ENCODE data around the gene C7orf57.
"Not testable (repeated sequence)": the region's sequence is repeated elsewhere in the genome, so short reads cannot be mapped to it uniquely, and the experiment has no call there.

Gene C7orf57

GRCh38 chr7:48035301-48035966, at the start of gene C7orf57:
Gene C7orf57, plus strand, starts transcription at chr7:48035543. Its CDS starts 766 bp downstream, at chr7:48036309.
- DNase-seq: peak; percentile 74

- DNase-seq: no peak
Measured at GRCh38 chr7:47988496-47989386, 46.6 kb upstream of the C7orf57 start.

GRCh38 chr7:47989607-47990400, 45.5 kb upstream of the C7orf57 start:
- not testable (repeated sequence) for DNase-seq

- no peak for DNase-seq
Measured at GRCh38 chr7:47990592-47990991, 44.8 kb upstream of the C7orf57 start.

DNA sequence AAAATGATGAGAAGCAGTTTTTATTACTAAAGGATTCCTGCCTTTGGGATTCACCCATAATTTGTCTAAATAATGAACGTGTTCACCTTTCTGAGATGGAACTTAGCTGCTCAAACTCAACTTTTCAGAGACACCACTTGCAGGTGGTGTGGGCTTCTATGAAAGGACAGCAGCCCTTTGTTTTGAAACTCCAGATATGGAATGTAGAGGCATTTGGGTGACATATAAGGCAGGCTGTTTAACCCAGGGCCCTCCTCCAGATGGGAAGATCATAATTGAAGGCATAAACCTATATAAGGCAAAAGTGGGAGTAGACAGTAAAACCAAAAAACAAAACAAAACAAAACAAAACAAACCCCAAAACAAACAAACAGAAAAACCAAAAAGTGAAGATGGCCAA, 44.1 kb upstream of the C7orf57 start:
- DNase-seq: no peak

GRCh38 chr7:47991741-47992311, 43.5 kb upstream of the C7orf57 start:
- DNase-seq: peak; percentile 76

DNA sequence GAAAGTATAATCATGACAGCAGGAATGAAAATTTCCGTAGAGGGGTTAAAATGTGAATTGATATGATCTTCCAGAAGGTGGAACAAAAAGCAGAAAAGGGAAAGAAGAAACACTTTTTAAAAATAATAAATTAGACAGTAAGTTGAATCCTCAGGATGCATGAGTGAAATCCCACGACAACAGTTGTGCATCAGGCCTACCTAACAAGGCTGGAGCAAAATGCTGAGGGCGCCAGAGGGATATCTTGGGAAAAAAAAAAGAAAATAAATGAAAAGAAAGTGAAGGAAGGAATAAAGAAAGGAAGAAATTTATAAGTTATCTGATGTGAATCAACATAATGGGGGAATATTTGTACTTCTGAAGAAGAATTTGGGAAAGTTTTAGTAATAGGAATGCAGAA, 42.9 kb upstream of the C7orf57 start:
- no peak for DNase-seq

GRCh38 chr7:47999413-47999812, 35.9 kb upstream of the C7orf57 start:
- DNase-seq: no peak

DNA sequence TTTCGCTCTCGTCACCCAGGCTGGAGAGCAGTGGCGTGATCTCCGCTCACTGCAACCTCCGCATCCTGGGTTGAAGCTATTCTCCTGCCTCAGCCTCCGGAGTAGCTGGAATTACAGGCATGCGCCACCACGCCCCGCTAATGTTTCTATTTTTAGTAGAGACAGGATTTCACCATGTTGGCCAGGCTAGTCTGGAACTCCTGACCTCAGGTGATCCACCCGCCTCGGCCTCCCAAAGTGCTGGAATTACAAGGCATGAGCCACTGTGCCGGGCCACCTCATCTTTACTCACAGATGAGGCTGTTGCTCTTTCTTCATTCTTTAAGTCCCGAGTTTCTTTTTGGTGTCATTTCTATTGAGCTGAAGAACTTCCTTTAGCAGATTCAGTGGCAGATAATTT, 35.2 kb upstream of the C7orf57 start:
- DNase-seq: not testable (repeated sequence)

GRCh38 chr7:48004032-48004431, 31.3 kb upstream of the C7orf57 start:
- no peak for DNase-seq

GRCh38 chr7:48004638-48005037, 30.7 kb upstream of the C7orf57 start:
- DNase-seq: no peak

- DNase-seq: no peak
Measured at GRCh38 chr7:48006866-48007265, 28.5 kb upstream of the C7orf57 start.

DNA sequence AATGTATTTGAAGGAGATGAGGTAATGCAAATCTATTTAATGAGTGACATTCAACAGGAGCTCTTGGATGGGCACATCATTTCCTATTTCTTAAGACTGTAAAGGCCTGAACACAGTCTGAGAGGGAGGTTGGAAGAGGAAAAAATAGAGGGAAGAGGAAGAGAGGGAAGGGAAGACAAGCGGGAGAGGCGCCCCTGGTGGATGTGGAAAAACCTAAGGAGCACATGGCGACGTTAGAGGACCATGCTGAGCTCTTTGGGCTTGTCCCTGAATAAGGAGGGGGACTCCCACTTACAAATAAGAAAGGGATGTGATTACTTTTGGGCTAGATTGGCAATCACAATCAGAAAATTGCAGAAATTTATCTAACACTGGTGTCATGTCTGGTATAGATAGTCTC, 26.1 kb upstream of the C7orf57 start:
- no peak for DNase-seq

- no peak for DNase-seq
Measured at GRCh38 chr7:48009954-48010353, 25.4 kb upstream of the C7orf57 start.

- no peak for DNase-seq
Measured at GRCh38 chr7:48011323-48011722, 24.0 kb upstream of the C7orf57 start.

DNA sequence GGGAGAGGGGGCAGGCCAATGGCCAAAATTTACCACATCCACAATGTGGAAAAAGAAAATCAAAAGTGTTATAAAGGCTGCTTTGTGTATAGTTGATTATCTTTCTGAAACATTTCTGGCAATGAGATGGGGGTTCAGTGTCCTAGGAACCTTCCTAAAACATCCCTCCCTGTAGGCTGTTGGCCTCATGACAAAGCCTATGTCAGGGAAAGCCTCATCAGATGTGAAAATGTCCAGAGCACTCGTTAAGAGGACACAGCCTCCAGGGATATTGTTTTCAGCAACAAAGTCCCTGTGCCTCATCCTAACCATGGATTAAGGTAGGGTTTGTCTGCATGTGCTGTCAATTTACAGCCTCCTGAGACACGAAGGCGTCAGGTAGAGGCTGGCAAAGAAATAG, 23.4 kb upstream of the C7orf57 start:
- no peak for DNase-seq

DNA sequence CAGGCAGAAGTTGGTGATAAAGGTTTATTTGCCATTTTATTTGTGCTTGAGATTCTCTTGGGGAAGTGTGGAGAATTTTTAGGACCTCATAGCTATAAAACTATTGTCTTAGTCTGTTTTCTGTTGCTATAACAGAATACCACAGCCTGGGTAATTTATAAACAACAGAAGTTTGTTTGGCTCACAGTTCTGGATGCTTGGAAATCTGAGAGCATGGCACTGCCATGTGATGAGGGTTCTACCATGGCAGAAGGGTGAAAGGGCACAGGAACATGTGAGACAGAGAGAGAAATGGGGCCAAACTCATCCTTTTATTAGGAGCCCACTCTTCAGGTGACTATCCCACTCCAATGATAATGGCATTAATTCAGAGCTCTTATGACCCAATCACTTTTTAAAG, 18.7 kb upstream of the C7orf57 start:
- DNase-seq: no peak

- DNase-seq: no peak
Measured at GRCh38 chr7:48017674-48018073, 17.7 kb upstream of the C7orf57 start.

GRCh38 chr7:48025624-48026023, 9.7 kb upstream of the C7orf57 start:
- no peak for DNase-seq

GRCh38 chr7:48028938-48029337, 6.4 kb upstream of the C7orf57 start, which contains the start of gene SUN3:
Gene SUN3, minus strand, starts transcription at chr7:48029107. Its CDS starts 169 bp downstream, at chr7:48028938.
- no peak for DNase-seq

- DNase-seq: no peak
Measured at GRCh38 chr7:48031111-48031510, 4.2 kb upstream of the C7orf57 start.

DNA sequence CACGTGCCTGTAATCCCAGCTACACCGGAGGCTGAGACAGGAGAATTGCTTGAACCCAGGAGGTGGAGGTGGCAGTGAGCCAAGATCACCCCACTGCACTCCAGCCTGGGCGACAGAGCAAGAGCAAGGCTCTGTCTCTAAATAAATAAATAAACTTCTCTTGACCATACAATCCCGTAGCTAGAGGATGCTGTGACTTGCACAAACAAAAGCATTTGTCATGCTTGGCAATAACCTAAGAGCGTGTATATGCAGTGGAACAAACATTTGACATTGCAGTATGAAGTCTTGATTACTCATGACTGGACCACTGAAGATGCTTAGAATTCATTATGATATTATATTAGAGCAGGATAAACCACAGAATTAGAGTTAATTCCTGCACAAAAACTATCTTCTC, 1.4 kb upstream of the C7orf57 start:
- DNase-seq: no peak

GRCh38 chr7:48035967-48036478, 680 bp downstream of the C7orf57 start:
- DNase-seq: no peak

Data from activated CD4-positive, alpha-beta T cell treated with anti-CD3 and anti-CD28 coated beads for 1 hour (primary cell).